ENCODE data around the gene CCDC74B.
"Not testable (repeated sequence)": the region's sequence is repeated elsewhere in the genome, so short reads cannot be mapped to it uniquely, and the experiment has no call there.

- not testable (repeated sequence) for TF ChIP-seq MAX (IDR thresholded peaks at IDR 0.05; ENCODE audit: low read depth, low read length); POLR2A (IDR thresholded peaks at IDR 0.05; ENCODE audit: extremely low read depth, insufficient read length); CTCF (IDR thresholded peaks at IDR 0.05; ENCODE audit: low read depth, low read length); MYC (IDR thresholded peaks at IDR 0.05; ENCODE audit: low read depth, low read length)
Observed at GRCh38 chr2:130139331-130140280, 5.3 kb downstream of the CCDC74B start.

Data from NB4 (cell line).